HG02610 (cell line): ENCODE results near the gene CEP120.
"Not testable (repeated sequence)": the region's sequence is repeated elsewhere in the genome, so short reads cannot be mapped to it uniquely, and the experiment has no call there.

Experiments
- ATAC-seq: cut with Tn5 transposase; IDR thresholded peaks from one replicate; pipeline ENCODE4 v1.9.1; 2021; ENCODE audit warnings: mild to moderate bottlenecking, moderate library complexity; ENCODE audit not compliant: unreplicated experiment

Gene CEP120

DNA sequence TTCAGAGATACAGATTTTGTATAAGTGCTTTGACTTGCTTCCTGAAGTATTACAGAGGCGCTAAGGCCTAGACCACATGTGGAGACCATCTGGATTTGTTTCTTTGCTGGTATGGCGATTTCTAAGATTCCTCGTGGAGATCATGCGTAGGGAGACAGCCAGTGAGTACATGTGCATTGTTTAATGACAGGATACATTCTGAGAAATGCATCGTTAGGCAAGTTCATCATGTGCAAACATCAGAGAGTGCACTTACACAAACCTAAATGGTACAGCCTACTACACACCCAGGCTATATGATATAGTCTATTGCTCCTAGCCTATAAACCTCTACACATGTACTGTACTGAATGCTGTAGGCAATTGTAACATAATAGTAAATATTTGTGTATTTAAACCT, 16.5 kb upstream of the CEP120 start:
- ATAC-seq = no peak

GRCh38 chr5:123438902-123439301, 15.7 kb upstream of the CEP120 start:
- no peak for ATAC-seq

GRCh38 chr5:123438244-123438643, 15.0 kb upstream of the CEP120 start:
- peak; percentile 88 for ATAC-seq

DNA sequence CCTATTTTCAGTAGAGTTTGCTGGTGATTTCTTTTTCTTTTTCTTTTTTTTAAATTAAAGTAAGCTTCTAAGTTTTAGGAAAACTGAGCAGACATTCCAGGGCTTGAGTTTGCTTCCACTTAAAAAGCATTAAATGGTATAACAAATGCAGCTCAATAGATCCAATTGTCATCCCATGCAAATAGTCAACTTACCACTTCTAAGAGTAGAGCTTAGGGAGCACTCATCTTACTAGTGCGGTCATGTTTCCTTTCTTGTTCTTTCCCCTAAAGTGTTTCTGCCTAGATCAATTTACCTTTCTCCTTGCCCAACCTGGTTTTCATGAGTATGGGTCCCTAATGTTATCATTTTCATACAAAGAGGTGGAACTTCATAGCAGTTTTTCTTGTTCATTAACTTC, 13.0 kb upstream of the CEP120 start:
- ATAC-seq = no peak

GRCh38 chr5:123434796-123435195, 11.6 kb upstream of the CEP120 start:
- ATAC-seq = no peak

DNA sequence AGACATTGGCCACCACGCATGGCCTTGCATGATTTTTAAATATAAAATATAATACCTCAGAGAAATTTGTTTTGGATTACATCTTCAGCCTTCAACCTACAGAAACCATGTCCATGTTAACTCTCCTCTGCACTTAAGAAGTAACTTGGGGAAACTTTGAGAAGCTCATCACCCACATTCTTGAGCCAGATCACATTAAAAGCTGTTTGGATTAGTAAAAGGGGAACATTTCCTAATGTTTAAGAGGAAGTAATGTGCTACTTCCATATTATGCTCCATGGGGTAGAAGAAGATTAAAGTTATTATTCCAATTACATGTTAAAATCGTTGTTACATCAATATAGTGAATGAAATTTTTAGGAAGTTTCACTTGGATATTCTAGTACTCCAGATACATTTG, 10.4 kb upstream of the CEP120 start:
- no peak for ATAC-seq

- not testable (repeated sequence) for ATAC-seq
These were observed 7.2 kb upstream of the CEP120 start for GRCh38 chr5:123430441-123430840.

- no peak for ATAC-seq
These were observed 6.8 kb upstream of the CEP120 start for GRCh38 chr5:123429993-123430392.

DNA sequence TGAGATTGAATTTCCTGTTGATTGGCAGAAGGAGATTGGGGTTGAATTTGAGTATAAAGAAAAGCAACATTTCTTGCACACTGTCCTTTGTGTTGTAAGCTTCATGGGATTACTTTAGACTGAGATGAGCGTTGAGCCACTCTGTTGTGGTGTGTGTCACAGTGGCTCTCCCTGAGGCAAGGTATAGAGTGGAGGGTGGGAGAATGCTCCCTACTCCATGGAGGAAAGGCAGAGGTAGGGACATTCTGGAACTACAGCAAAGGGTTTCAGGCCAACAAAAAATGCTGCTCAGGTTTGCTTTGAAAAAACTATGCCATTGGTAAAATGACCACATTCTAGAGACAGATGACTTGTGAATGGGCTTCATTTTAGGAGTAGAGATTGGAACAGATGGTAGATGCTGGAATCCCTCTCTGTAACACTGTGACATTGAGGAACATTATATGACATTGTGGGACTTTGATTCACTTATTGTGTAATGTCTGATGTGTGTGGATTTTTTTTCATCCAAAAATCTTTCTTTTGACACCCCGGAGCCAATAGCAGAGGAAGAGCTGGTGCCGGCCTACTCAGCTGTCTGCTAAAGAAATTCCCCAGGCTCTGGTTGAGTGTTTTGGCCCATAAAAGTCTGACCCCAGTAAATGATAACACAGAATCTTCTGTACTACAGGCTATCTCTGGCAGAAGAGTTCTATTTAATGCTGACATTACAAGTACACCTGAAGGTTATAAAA, 6.2 kb upstream of the CEP120 start:
- ATAC-seq = no peak

DNA sequence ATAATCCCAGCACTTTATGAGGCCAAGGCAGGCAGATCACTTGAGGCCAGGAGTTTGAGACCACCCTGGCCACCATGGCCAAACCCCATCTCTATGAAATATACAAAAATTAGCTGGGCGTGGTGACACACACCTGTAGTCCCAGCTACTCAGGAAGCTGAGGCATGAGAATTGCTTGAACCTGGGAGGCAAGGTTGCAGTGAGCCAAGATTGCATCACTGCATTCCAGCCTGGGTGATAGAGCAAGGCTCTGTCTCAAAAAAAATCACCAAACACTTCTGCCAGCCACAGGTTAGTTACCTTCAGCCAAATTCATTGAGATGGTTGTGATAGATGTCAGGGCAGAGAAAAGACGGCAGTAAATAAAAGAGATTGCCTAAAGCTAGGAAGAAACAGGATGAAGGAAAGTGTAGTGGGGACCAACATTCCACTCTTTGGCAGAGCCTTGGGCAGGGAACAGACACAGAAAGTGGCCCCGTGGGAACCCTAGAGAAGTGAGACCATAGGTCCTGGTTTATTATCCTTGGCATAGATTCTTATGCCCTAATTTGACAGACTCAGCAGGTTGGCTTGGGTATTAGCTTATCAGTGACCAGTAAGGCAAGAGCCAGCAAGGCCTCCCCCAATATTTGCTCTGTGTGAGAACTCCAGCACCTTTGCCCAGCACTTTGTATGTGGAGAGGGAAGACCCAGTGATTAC, 5.5 kb upstream of the CEP120 start:
- ATAC-seq = no peak

- no peak for ATAC-seq
These were observed 4.1 kb upstream of the CEP120 start for GRCh38 chr5:123427281-123427680.

DNA sequence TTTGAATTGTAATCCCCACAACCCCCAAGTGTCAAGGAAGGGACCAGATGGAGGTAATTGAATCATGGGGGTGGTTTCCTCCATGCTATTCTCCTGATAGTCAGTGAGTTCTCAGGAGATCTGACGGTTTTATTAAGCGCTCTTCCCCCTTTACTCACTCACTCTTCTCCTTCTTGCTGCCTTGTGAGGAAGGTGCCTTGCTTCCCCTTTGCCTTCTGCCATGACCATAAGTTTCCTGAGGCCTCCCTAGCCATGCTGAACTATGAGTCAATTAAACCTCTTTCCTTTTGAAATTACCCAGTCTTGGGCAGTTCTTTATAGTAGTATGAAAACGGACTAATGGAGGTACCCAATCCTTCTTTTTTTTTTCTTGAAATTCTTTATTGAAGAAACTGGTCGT, 2.2 kb upstream of the CEP120 start:
- ATAC-seq = no peak

- ATAC-seq = peak; percentile 4
These were observed 548 bp downstream of the CEP120 start for GRCh38 chr5:123422433-123423277.

DNA sequence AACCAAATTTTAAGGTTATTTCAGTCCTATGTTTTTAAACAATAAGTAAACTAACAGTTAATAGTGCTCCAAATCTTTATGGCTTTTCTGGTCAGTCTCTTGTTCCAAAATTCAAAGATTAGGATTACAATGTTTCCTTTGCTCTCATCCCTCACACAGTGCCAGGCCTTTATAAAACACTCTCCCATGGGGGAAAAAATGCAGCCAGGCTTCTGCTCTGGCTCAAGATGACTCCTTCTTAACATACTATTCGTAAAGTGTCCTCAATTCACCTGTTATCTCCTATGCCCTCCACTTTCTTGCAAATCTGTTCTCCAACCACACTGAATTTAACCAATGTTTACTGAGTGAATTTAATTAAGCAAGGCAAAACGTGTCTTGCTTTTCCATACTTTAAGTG, 1.4 kb downstream of the CEP120 start:
- no peak for ATAC-seq

- ATAC-seq = no peak
These were observed 8.2 kb downstream of the CEP120 start for GRCh38 chr5:123414974-123415373.

- ATAC-seq = no peak
These were observed 11.0 kb downstream of the CEP120 start for GRCh38 chr5:123412206-123412605.

- not testable (repeated sequence) for ATAC-seq
These were observed 21.2 kb downstream of the CEP120 start for GRCh38 chr5:123401999-123402398.

DNA sequence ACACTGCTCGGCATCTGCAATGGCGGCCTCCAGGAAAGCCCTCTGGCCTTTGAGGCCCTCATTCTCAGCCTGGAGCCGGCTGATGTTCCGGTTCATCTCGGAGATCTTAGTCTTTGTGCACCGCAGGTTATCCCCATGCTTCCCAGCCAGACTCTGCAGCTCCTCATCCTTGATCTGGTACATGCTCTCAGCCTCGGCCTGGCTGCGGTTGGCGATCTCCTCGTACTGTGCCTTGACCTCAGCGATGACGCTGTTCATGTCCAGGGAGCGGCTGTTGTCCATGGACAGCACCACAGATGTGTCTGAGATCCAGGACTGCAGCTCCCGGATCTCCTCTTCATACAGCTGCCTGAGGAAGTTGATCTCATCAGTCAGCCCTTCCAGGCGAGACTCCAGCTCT, 21.9 kb downstream of the CEP120 start:
- ATAC-seq = no peak

GRCh38 chr5:123400870-123401291, 22.3 kb downstream of the CEP120 start:
- not testable (repeated sequence) for ATAC-seq

GRCh38 chr5:123398058-123398733, 25.0 kb downstream of the CEP120 start:
- no peak for ATAC-seq

DNA sequence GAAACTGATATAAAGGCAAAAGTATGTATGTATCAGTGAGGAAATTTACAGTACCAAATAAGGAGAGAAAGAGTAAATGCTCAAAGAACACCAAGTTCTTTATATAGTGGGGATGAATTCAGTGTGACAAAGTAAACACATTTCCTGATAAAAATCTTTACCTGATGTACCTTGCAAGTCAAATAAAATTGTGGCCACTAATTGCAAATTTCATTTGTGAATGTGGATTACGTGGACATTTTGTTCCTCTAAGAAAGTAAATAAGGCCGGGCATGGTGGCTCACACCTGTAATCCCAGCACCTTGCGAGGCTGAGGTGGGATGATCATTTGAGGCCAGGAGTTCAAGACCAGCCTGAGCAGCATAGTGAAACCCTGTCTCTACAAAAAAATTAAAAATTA, 25.7 kb downstream of the CEP120 start:
- ATAC-seq = no peak
